NT2/D1 (cell line): Measurements from ENCODE around the gene MADCAM1.

Source experiments
- SUZ12 ChIP-seq: IDR thresholded peaks from 2 replicates; pipeline ENCODE4 v1.6.1; 2011; ENCODE audit not compliant: insufficient read length, insufficient read depth; ENCODE audit errors: extremely low read depth
- YY1 ChIP-seq: IDR thresholded peaks from 2 replicates; pipeline ENCODE4 v1.6.1; 2011; ENCODE audit not compliant: insufficient read length, insufficient read depth
- ZNF274 ChIP-seq: IDR thresholded peaks from 2 replicates; pipeline ENCODE4 v1.6.1; 2011; ENCODE audit warnings: mild to moderate bottlenecking, low read depth, low read length

DNA sequence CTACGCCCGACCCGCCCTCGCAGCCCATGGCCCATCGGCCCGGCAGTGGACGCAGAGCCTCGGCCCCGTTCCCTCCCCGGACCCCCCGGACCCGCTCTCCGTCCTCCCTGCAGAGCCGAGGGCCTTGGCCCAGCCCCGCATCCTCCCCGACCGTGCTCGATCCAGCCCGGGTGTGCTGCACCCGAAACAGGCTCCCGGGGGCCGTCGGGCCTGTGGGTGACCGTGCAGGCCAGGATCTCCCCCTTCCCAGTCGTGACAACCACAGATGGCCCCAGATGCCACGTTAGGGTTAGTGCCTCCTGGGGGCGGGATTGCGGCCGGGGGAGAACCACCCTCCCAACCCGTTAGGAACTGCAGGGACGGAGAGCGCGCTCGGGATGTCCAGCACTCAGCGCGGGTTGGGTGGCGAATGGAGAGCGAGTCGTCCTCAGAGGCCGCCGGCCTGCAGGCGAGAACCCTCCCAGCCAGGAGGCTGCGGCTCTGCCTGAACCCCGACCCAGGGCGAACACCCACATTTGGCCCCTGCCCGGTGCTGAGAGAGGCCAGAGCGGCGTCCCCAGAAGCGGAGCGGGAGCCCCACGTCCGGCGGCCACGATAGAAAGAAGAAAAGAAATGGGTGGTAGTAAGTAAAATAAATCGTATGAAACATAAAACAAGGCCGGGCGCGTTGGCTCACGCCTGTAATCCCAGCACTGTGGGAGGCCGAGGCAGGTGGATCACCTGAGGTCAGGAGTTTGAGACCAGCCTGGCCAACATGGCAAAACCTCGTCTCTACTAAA, 6.7 kb upstream of the MADCAM1 start:
- TF ChIP-seq YY1 (no peak), ZNF274 (no peak), SUZ12 (no peak)
